Measurements from ENCODE around the gene PMPCA. TPM values are rescaled to one million over a fixed set of nuclear protein-coding genes. Genes with fewer than 3 reads are reported as not detected.

Gene PMPCA
- polyA plus RNA-seq, 1 experiment, result 65.8 TPM

DNA sequence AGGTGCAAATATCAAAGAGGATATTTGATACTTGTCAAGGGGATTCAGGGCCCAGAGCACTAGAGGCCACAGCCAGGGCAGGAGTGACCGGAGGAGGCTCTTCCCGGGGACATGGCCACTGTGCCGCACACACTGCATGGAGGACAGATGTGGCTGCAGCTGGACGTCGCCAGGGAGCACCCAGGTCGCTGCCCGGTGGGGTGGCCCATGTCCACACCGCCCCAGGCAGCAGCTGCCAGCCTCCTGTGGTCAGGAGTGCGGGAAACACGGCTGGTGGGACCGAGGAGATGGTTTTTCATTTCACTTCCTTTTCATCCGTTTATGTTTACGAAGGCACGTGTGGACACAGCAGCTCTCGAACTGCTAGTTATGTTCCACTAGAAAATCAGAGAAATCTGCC is 57.3 kb downstream of the PMPCA start:
- Histone ChIP-seq H3K4me3 (ENCODE audit: low read depth, low read length) (no peak overlapping the region), H3K9me3 (ENCODE audit: control insufficient read depth, insufficient read depth, low read length) (no peaks in the 10 kb centered on the region), H3K27ac (ENCODE audit: low read depth, low read length) (no peak overlapping the region), H3K27me3 (ENCODE audit: control insufficient read depth, insufficient read depth, low read length) (no peaks in the 10 kb centered on the region)
- DNase-seq (ENCODE audit: low read depth, low spot score), result no peak
- ChIA-PET CTCF (no interaction called here), POLR2A (no interaction called here)
- TF ChIP-seq, protein P1, sequence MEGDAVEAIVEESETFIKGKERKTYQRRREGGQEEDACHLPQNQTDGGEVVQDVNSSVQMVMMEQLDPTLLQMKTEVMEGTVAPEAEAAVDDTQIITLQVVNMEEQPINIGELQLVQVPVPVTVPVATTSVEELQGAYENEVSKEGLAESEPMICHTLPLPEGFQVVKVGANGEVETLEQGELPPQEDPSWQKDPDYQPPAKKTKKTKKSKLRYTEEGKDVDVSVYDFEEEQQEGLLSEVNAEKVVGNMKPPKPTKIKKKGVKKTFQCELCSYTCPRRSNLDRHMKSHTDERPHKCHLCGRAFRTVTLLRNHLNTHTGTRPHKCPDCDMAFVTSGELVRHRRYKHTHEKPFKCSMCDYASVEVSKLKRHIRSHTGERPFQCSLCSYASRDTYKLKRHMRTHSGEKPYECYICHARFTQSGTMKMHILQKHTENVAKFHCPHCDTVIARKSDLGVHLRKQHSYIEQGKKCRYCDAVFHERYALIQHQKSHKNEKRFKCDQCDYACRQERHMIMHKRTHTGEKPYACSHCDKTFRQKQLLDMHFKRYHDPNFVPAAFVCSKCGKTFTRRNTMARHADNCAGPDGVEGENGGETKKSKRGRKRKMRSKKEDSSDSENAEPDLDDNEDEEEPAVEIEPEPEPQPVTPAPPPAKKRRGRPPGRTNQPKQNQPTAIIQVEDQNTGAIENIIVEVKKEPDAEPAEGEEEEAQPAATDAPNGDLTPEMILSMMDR (IDR thresholded peaks at IDR 0.05; ENCODE audit: low read depth, low read length), result no peak

DNA sequence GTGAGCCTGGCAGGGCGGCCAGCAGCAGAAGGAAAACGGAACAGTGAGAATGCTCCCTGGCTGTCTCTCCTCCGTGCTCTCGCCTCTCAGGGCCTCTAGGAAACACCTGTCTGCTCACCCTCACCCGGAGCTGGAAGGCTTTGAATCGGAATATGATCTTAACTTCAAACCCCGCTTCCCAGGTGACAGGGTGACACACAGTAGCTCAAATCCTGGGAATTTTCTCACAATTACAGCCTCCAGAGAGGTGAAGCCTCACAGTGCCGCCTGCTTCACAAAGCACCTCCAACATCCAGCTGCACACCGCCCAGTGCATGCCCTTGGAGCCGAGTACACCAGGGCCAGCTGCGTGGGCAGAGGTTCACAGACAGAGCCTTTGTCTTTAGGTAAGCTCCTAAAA is 59.9 kb downstream of the PMPCA start:
- Histone ChIP-seq H3K4me3 (ENCODE audit: low read depth, low read length) (no peak overlapping the region), H3K9me3 (ENCODE audit: control insufficient read depth, insufficient read depth, low read length) (no peaks in the 10 kb centered on the region), H3K27me3 (ENCODE audit: control insufficient read depth, insufficient read depth, low read length) (no peaks in the 10 kb centered on the region), H3K27ac (ENCODE audit: low read depth, low read length) (no peak overlapping the region)
- DNase-seq (ENCODE audit: low read depth, low spot score), result no peak
- CTCF ChIA-PET, result no interaction called here
- POLR2A ChIA-PET, result interaction anchor here (0.7 kb wide), 1 partner anchor 231 kb away, joined by 4 read pairs; no protein-coding TSS in a partner anchor
- TF ChIP-seq, protein P1 (IDR thresholded peaks at IDR 0.05; ENCODE audit: low read depth, low read length), result no peak

DNA sequence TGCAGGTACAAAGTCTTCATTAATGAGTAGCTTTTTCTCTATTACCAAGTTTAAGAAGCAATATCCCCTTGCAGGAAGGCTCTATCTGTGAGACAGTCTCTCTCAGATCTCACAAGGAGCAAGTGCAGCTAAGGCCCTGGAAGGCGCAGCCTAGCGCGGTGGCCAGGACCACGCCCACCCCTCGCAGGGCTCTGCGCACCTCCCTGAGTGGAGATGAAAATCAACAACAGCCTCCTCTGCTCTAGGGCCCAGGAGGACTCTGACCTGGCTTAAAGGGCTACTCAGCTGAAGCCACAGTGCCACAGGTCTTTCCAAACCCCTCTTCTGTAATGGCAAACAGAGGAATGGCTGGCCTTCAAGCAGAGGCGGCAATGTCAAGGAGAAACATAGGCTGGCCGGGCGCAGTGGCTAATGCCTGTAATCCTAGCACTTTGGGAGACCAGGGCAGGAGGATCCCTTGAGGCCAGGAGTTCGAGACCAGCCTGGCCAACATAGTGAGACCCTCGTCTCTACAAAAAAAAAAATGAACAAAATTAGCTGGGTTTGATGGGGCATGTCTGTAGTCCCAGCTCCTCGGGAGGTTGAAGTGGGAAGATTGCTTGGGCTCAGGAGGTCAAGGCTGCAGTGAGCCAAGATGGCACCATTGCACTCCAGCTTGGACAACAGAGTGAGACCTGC is 60.5 kb downstream of the PMPCA start:
- H3K27ac ChIP-seq (ENCODE audit: low read depth, low read length), result no peak overlapping the region
- no peak overlapping the region for H3K4me3 ChIP-seq (ENCODE audit: low read depth, low read length)
- no peak for DNase-seq (ENCODE audit: low read depth, low spot score)
- ChIA-PET CTCF (no interaction called here), POLR2A (interaction anchor here (0.7 kb wide), 1 partner anchor 230 kb away, joined by 4 read pairs; no protein-coding TSS in a partner anchor)
- H3K9me3 ChIP-seq (ENCODE audit: control insufficient read depth, insufficient read depth, low read length), result no peaks in the 10 kb centered on the region
- TF ChIP-seq, protein P1 (IDR thresholded peaks at IDR 0.05; ENCODE audit: low read depth, low read length), result no peak
- H3K27me3 ChIP-seq (ENCODE audit: control insufficient read depth, insufficient read depth, low read length), result no peaks in the 10 kb centered on the region

DNA sequence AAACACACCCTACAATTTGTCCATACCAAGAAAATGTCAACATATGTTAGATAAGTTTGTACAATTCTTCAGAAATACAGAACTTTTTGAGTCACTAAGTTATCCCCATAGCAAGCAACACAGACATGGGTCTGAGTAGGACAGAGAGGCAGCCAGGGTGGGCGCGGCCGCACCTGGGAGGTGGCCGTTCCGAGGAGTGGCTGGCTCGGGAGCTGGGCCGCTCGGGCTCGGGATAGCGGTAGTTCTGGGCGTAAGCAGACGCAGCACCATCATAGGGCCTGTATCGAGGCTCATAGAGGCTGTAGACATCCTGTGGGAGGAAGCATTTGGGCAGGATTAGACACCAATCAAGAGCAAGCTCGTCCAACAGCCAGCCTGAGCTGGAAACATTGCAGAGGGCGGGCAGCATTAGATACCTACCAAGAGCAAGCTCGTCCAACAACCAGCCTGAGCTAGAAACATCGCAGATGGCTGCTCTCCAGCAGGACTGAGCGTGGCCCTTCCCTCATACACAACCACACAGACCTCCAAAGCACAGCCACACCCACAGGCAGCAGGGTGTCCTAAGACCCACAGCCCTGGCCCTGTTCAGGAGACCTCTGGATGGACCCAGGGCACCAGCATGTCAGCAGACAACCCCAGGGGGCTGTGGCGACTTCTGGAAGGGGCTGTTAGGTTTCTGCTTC is 61.5 kb downstream of the PMPCA start:
- Histone ChIP-seq H3K27ac (ENCODE audit: low read depth, low read length) (no peak overlapping the region), H3K4me3 (ENCODE audit: low read depth, low read length) (no peak overlapping the region), H3K9me3 (ENCODE audit: control insufficient read depth, insufficient read depth, low read length) (no peaks in the 10 kb centered on the region; the same call in 1 of the 2 replicates), H3K27me3 (ENCODE audit: control insufficient read depth, insufficient read depth, low read length) (no peaks in the 10 kb centered on the region)
- TF ChIP-seq, protein P1 (IDR thresholded peaks at IDR 0.05; ENCODE audit: low read depth, low read length), result no peak
- POLR2A ChIA-PET, result no interaction called here
- no peak for DNase-seq (ENCODE audit: low read depth, low spot score)
- CTCF ChIA-PET, result no interaction called here

DNA sequence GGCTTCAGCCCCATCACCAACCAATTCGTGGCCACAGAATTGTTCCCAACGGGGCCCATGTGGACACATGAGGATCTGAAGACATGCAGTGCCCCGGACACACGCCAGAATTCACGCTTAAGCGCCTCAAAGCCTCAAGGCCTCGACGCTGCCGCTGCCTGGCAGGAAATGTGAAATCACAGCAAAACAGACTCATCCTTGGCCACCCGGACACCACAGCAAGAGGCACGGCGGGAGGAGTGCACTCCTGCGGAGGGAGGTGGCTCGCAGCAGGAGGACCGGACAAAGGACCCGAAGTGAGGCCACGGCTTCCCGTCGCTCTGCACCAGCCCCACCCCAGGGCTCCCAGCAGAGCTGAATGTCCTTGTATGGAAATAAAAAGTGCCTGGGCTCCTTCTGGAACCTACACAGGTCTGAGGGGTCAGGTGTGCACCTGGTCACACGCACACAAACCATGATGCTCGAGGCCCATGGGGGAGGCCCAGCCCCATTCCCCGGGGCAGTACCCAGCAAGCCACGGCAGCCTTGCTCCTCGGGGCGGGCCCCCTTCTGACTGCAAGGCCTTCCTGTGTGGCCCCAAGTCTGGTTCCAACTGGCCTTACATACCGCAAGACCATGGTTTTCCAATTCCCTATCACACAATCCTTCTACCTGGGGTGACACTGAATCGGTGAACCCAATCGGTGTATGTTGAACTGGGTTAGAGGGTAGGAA is 62.3 kb downstream of the PMPCA start:
- no peaks in the 10 kb centered on the region; the same call in 1 of the 2 replicates for H3K9me3 ChIP-seq (ENCODE audit: control insufficient read depth, insufficient read depth, low read length)
- no peak overlapping the region for H3K27ac ChIP-seq (ENCODE audit: low read depth, low read length)
- ChIA-PET POLR2A (no interaction called here), CTCF (no interaction called here)
- H3K4me3 ChIP-seq (ENCODE audit: low read depth, low read length), result no peak overlapping the region
- TF ChIP-seq, protein P1 (IDR thresholded peaks at IDR 0.05; ENCODE audit: low read depth, low read length), result no peak
- no peaks in the 10 kb centered on the region for H3K27me3 ChIP-seq (ENCODE audit: control insufficient read depth, insufficient read depth, low read length)
- DNase-seq (ENCODE audit: low read depth, low spot score), result no peak

Data from AG04450 (cell line).